Hepatocyte (in vitro differentiated cells): ENCODE measurements around the gene SEZ6. TPM values are rescaled to one million over a fixed set of nuclear protein-coding genes. Genes with fewer than 3 reads are reported as not detected.

Source experiments
- DNase-seq: peaks from one replicate; pipeline ENCODE4 v3.0.0-alpha.2; 2016; ENCODE audit warnings: low spot score
- H2AFZ ChIP-seq: fragments of 200-600 bp; sonication (generic); 2 replicates; pipeline ENCODE4 v1.6.0; 2016; ENCODE audit warnings: antibody characterized with exemption, mild to moderate bottlenecking
- H3K27ac ChIP-seq: fragments of 200-600 bp; sonication (generic); 2 replicates; pipeline ENCODE4 v1.5.1; 2016; ENCODE audit warnings: mild to moderate bottlenecking
- H3K27me3 ChIP-seq: fragments of 200-600 bp; sonication (generic); 2 replicates; pipeline ENCODE4 v1.6.1; 2016
- H3K36me3 ChIP-seq: fragments of 200-600 bp; sonication (generic); replicated peaks from 2 replicates; pipeline ENCODE4 v1.5.1; 2016; ENCODE audit warnings: low read depth; ENCODE audit not compliant: insufficient read depth
- H3K4me1 ChIP-seq: fragments of 200-600 bp; sonication (generic); 2 replicates; pipeline ENCODE4 v1.5.1; 2016; ENCODE audit warnings: mild to moderate bottlenecking, moderate library complexity; ENCODE audit not compliant: insufficient read depth
- H3K4me2 ChIP-seq: fragments of 200-600 bp; sonication (generic); 2 replicates; pipeline ENCODE4 v1.6.0; 2016
- H3K4me3 ChIP-seq: fragments of 200-600 bp; sonication (generic); 2 replicates; pipeline ENCODE4 v1.5.1; 2016; ENCODE audit warnings: mild to moderate bottlenecking
- H3K79me2 ChIP-seq: fragments of 200-600 bp; sonication (generic); 2 replicates; pipeline ENCODE4 v1.6.0; 2017; ENCODE audit warnings: mild to moderate bottlenecking
- H3K9me2 ChIP-seq: fragments of 200-600 bp; sonication (generic); replicated peaks from 2 replicates; pipeline ENCODE4 v1.6.0; 2017; ENCODE audit warnings: mild to moderate bottlenecking; ENCODE audit not compliant: insufficient read depth
- H3K9me3 ChIP-seq: fragments of 200-600 bp; sonication (generic); 2 replicates; pipeline ENCODE4 v1.5.1; 2016; ENCODE audit warnings: low read depth, mild to moderate bottlenecking
- H4K20me1 ChIP-seq: fragments of 200-600 bp; sonication (generic); 2 replicates; pipeline ENCODE4 v1.6.0; 2016; ENCODE audit warnings: mild to moderate bottlenecking; ENCODE audit not compliant: insufficient read depth, poor library complexity, severe bottlenecking
- CTCF ChIP-seq: fragments of 200-600 bp; sonication (generic); IDR thresholded peaks from 2 replicates; pipeline ENCODE4 v1.5.1; 2016; ENCODE audit warnings: antibody characterized with exemption, mild to moderate bottlenecking; ENCODE audit not compliant: poor library complexity
- EZH2 ChIP-seq: fragments of 200-600 bp; sonication (generic); IDR thresholded peaks from 2 replicates; pipeline ENCODE4 v1.6.1; 2016; ENCODE audit warnings: antibody characterized with exemption, mild to moderate bottlenecking, borderline replicate concordance
- EZH2phosphoT487 ChIP-seq: fragments of 200-600 bp; sonication (generic); IDR thresholded peaks from one replicate; pipeline ENCODE4 v1.6.1; 2018; ENCODE audit warnings: antibody characterized with exemption, mild to moderate bottlenecking, low read depth, moderate library complexity; ENCODE audit not compliant: unreplicated experiment, severe bottlenecking
- WGBS: methylation state at CpG from one replicate; pipeline ENCODE4 v1.1.6; 2016; ENCODE audit warnings: low lambda C conversion rate; ENCODE audit errors: missing lambda C conversion rate; 5-methylcytosine and 5-hydroxymethylcytosine counted together
- polyA plus RNA-seq: library from polyadenylated mRNA; unstranded; fragments of >200 nt; fragmentation: Nextera tagmentation; extraction: Ambion mirVana; gene quantifications from 2 replicates; pipeline ENCODE4 v1.2.1, GENCODE V29; 2016
- total RNA-seq: library from RNA; depleted of rRNA; stranded (reverse); fragments of >200 nt; gene quantifications from 2 replicates; pipeline ENCODE4 v1.2.3, GENCODE V29; 2014

Gene SEZ6
- total and polyA plus RNA-seq, 2 experiments from 2014 or later: 0.81 to 1.2 TPM

GRCh38 chr17:28941251-28941650 lies 64.6 kb downstream of the SEZ6 start:
- H3K9me2 ChIP-seq: no peaks in the 10 kb centered on the region
- no peak overlapping the region for H3K27ac ChIP-seq
- no peaks in the 10 kb centered on the region for H3K36me3 ChIP-seq
- no peaks in the 10 kb centered on the region for H3K27me3 ChIP-seq
- no peak overlapping the region for H3K4me3 ChIP-seq
- H3K79me2 ChIP-seq: peaks cover 100% of the 10 kb centered on the region
- no peaks in the 10 kb centered on the region for H3K9me3 ChIP-seq
- WGBS: 48% methylated on average over 1 of the region's 1 CpG
- DNase-seq: no peak
- H3K4me1 ChIP-seq: peaks cover 7% of the 10 kb centered on the region
- no peak overlapping the region for H2AFZ ChIP-seq
- H4K20me1 ChIP-seq: peaks cover 98% of the 10 kb centered on the region
- TF ChIP-seq EZH2 (no peak), EZH2phosphoT487 (no peak), CTCF (no peak)
- H3K4me2 ChIP-seq: no peak overlapping the region

GRCh38 chr17:28940675-28941074 lies 65.2 kb downstream of the SEZ6 start:
- no peak overlapping the region for H3K4me2 ChIP-seq
- H3K4me1 ChIP-seq: peaks cover 6% of the 10 kb centered on the region
- no peak overlapping the region for H3K4me3 ChIP-seq
- TF ChIP-seq CTCF (no peak), EZH2 (no peak), EZH2phosphoT487 (no peak)
- no peak overlapping the region for H2AFZ ChIP-seq
- DNase-seq: no peak
- H3K27ac ChIP-seq: no peak overlapping the region
- 83% methylated on average over 3 of the region's 3 CpGs for WGBS
- H3K36me3 ChIP-seq: no peaks in the 10 kb centered on the region
- peaks cover 98% of the 10 kb centered on the region for H4K20me1 ChIP-seq
- no peaks in the 10 kb centered on the region for H3K9me2 ChIP-seq
- peaks cover 100% of the 10 kb centered on the region for H3K79me2 ChIP-seq
- H3K27me3 ChIP-seq: no peaks in the 10 kb centered on the region
- H3K9me3 ChIP-seq: no peaks in the 10 kb centered on the region

- peaks cover 100% of the 10 kb centered on the region for H3K79me2 ChIP-seq
- H3K4me1 ChIP-seq: peaks cover 6% of the 10 kb centered on the region
- H3K4me3 ChIP-seq: no peak overlapping the region
- no peak overlapping the region for H3K4me2 ChIP-seq
- H3K9me3 ChIP-seq: no peaks in the 10 kb centered on the region
- no peaks in the 10 kb centered on the region for H3K27me3 ChIP-seq
- WGBS: 88% methylated on average over 3 of the region's 3 CpGs
- peaks cover 98% of the 10 kb centered on the region for H4K20me1 ChIP-seq
- TF ChIP-seq CTCF: no peak
- TF ChIP-seq EZH2: no peak
- TF ChIP-seq EZH2phosphoT487: no peak
- no peaks in the 10 kb centered on the region for H3K36me3 ChIP-seq
- H3K9me2 ChIP-seq: no peaks in the 10 kb centered on the region
- no peak for DNase-seq
- H3K27ac ChIP-seq: no peak overlapping the region
- H2AFZ ChIP-seq: no peak overlapping the region
Measured at GRCh38 chr17:28940142-28940541, 65.7 kb downstream of the SEZ6 start.

GRCh38 chr17:28938552-28938951 lies 67.3 kb downstream of the SEZ6 start:
- peaks cover 6% of the 10 kb centered on the region for H3K4me1 ChIP-seq
- H2AFZ ChIP-seq: no peak overlapping the region
- no peak overlapping the region for H3K4me2 ChIP-seq
- peaks cover 100% of the 10 kb centered on the region for H3K79me2 ChIP-seq
- no peak overlapping the region for H3K4me3 ChIP-seq
- H3K9me2 ChIP-seq: no peaks in the 10 kb centered on the region
- DNase-seq: no peak
- no peaks in the 10 kb centered on the region for H3K36me3 ChIP-seq
- H3K9me3 ChIP-seq: no peaks in the 10 kb centered on the region
- no peak overlapping the region for H3K27ac ChIP-seq
- peaks cover 87% of the 10 kb centered on the region for H4K20me1 ChIP-seq
- H3K27me3 ChIP-seq: no peaks in the 10 kb centered on the region
- no peak for TF ChIP-seq EZH2
- no peak for TF ChIP-seq EZH2phosphoT487
- no peak for TF ChIP-seq CTCF
